Fibroblast of lung (primary cell): ENCODE data around the gene THAP4. TPM values are rescaled to one million over a fixed set of nuclear protein-coding genes. Genes with fewer than 3 reads are reported as not detected.

Experiments used
- DNase-seq, 2 donors: peaks; one replicate each; pipeline versions ENCODE4 v3.0.0 to v3.0.0-alpha.2; 2010; ENCODE audit warnings: low read depth in 2 of 2
- H2AFZ ChIP-seq: 2 replicates; pipeline ENCODE4 v1.5.1; 2012; ENCODE audit warnings: low read length, control low read depth, inconsistent platforms
- H3K27ac ChIP-seq: 2 replicates; pipeline ENCODE4 v1.5.1; 2011; ENCODE audit warnings: low read length, control low read depth; ENCODE audit not compliant: insufficient read depth
- H3K27me3 ChIP-seq: 2 replicates; pipeline ENCODE4 v1.5.1; 2011; ENCODE audit warnings: mild to moderate bottlenecking, low read length; ENCODE audit not compliant: control insufficient read depth, insufficient read depth
- H3K36me3 ChIP-seq: 2 replicates; pipeline ENCODE4 v1.5.1; 2011; ENCODE audit warnings: low read length; ENCODE audit not compliant: control insufficient read depth, insufficient read depth
- H3K4me1 ChIP-seq: 2 replicates; pipeline ENCODE4 v1.5.1; 2011; ENCODE audit warnings: low read length; ENCODE audit not compliant: control insufficient read depth, insufficient read depth; ENCODE audit errors: extremely low read depth
- H3K4me2 ChIP-seq: 2 replicates; pipeline ENCODE4 v1.5.1; 2011; ENCODE audit warnings: low read length, control low read depth; ENCODE audit not compliant: insufficient read depth; ENCODE audit errors: extremely low read depth
- H3K4me3 ChIP-seq, 4 experiments: fragments of 200-600 bp in 1 of 4; sonication (generic) in 1 of 4; replicated peaks in 1 of 4; 2 replicates each; pipeline ENCODE4 v1.5.1; 2011 to 2016; ENCODE audit warnings: low read length in 4 of 4, low read depth in 3 of 4, mild to moderate bottlenecking in 3 of 4, control low read depth in 2 of 4, inconsistent platforms in 1 of 4, mixed read lengths in 1 of 4; ENCODE audit not compliant: insufficient read depth in 1 of 4; ENCODE audit errors: control extremely low read depth in 1 of 4
- H3K79me2 ChIP-seq: 2 replicates; pipeline ENCODE4 v1.5.1; 2012; ENCODE audit warnings: mild to moderate bottlenecking, low read length, inconsistent platforms; ENCODE audit not compliant: control insufficient read depth, insufficient read depth
- H3K9ac ChIP-seq: 2 replicates; pipeline ENCODE4 v1.5.1; 2011; ENCODE audit warnings: mild to moderate bottlenecking, low read length, control low read depth; ENCODE audit not compliant: insufficient read depth
- H3K9me3 ChIP-seq: 2 replicates; pipeline ENCODE4 v1.5.1; 2012; ENCODE audit warnings: low read depth, low read length; ENCODE audit not compliant: control insufficient read depth, insufficient read depth
- H4K20me1 ChIP-seq: 2 replicates; pipeline ENCODE4 v1.5.1; 2011; ENCODE audit warnings: low read length; ENCODE audit not compliant: control insufficient read depth, insufficient read depth; ENCODE audit errors: extremely low read depth
- EZH2 ChIP-seq: IDR thresholded peaks from 2 replicates; pipeline ENCODE4 v1.5.1; 2012; ENCODE audit warnings: low read length, control low read depth, mild to moderate bottlenecking; ENCODE audit errors: missing control alignments
- polyA plus RNA-seq, 2 donors: library from polyadenylated mRNA; depleted of rRNA in 1 of 2; stranded (reverse) in 1 of 2; unstranded in 1 of 2; fragments of >200 nt; gene quantifications; 2 replicates each; pipeline ENCODE4 v1.2.1, GENCODE V29; 2011 to 2012; ENCODE audit warnings: missing spikeins in 1 of 2
- total RNA-seq: library from RNA; depleted of rRNA; stranded (reverse); fragments of >200 nt; gene quantifications from 2 replicates; pipeline ENCODE4 v1.2.1, GENCODE V29; 2014
- TF ChIP-seq, protein P1 (sequence below), 2 donors: IDR thresholded peaks in 1 of 2; conservative IDR thresholded peaks in 1 of 2; 1 replicate in 1 of 2; 2 replicates in 1 of 2; pipeline ENCODE4 v1.5.1; 2011 to 2012; ENCODE audit warnings: low read length in 2 of 2, control low read depth in 1 of 2, inconsistent platforms in 1 of 2, low read depth in 1 of 2, mild to moderate bottlenecking in 1 of 2

THAP4 gene
- total and polyA plus RNA-seq, 2 donors (not counting 1 experiment from before 2014, with no cell fraction given), result 19.3 to 47.7 TPM

DNA sequence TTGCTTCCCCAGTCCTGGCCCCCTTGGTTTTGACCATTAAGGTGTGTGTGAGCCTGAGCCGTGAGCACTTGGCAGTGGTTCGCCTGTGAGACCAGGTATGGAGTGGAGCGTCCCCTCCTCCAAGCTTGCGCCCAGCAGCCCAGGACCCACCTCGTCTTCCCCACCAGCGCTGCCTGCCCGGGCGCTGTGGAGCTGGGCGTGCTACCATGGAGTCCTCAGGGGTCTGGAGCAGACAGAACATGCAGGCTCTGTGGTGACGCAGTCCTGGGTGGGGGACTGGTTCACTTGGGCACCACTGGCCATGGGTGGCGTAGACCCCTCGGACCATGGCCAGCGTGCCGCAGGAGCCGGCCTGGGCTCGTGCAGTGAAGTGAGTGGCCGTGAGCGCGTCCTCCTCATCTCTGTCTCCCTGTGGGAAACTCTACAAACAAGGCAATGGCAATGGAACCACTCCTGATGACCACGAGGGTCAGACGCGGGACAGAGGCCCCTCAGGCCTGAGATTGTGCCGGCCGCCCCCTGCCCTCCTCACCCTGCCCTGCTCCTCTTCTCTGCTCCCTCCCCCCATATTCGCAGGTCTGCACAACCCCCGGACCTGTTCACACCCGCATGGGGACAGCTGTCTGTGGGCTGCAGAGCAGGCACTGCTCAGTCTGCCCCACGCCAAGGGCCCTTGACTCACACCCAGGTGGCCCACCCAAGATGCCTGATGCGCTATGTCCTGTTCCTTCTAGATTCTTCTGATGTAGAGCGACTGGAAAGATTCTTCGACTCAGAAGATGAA, 34.7 kb upstream of the THAP4 start:
- Histone ChIP-seq H3K79me2 (no peaks in the 10 kb centered on the region), H3K9ac (no peak overlapping the region), H3K4me3 (no peak overlapping the region), H3K9me3 (no peaks in the 10 kb centered on the region), H3K36me3 (peaks cover 36% of the 10 kb centered on the region), H3K27ac (no peak overlapping the region), H3K4me1 (no peaks in the 10 kb centered on the region), H3K4me2 (no peak overlapping the region), H3K27me3 (no peaks in the 10 kb centered on the region), H2AFZ (no peak overlapping the region), H4K20me1 (no peaks in the 10 kb centered on the region)
- TF ChIP-seq, protein P1, sequence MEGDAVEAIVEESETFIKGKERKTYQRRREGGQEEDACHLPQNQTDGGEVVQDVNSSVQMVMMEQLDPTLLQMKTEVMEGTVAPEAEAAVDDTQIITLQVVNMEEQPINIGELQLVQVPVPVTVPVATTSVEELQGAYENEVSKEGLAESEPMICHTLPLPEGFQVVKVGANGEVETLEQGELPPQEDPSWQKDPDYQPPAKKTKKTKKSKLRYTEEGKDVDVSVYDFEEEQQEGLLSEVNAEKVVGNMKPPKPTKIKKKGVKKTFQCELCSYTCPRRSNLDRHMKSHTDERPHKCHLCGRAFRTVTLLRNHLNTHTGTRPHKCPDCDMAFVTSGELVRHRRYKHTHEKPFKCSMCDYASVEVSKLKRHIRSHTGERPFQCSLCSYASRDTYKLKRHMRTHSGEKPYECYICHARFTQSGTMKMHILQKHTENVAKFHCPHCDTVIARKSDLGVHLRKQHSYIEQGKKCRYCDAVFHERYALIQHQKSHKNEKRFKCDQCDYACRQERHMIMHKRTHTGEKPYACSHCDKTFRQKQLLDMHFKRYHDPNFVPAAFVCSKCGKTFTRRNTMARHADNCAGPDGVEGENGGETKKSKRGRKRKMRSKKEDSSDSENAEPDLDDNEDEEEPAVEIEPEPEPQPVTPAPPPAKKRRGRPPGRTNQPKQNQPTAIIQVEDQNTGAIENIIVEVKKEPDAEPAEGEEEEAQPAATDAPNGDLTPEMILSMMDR (conservative IDR thresholded peaks at IDR 0.05 in 1 of 2, IDR thresholded peaks at IDR 0.05 in 1 of 2; ENCODE audit: low read depth in 1 of 2, low read length in 2 of 2), result no peak
- no peak for TF ChIP-seq EZH2
- DNase-seq, result no peak

DNA sequence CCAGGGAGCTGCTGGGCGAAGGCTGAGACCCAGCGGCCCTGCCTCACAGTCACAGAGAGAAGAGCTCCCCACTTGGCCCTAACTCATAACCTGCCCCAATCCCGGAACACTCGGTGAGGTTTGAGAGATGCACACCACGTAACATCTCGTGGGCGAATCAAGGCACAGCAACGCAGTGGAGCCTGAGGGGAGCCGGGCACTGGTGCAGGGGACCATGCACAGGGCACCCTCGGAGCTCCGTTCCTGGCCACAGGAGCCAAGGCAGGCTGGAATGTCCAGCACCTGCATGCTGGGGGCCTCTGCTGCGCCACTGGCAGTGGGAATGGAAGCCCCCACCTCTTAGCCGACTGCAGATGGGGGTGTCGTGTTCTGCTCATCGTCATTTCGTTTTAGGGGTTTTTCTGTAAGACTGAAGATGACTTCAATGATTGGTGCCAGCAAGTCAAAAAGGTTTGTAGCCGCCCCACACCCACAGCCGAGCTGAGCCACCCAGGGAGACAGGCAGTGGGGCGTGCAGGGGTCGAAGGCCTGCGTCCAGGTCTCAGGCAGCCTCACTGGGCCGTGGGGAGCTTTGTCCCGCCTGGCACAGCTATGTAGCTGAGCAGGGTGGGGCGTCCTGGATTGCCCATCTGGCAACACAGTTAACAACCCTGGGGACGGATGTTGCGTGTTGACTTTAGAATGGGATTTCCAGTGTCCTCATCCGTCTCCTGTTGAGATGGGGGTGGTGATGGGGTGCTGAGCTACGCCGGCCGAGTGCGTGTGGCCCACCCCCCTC, 33.6 kb upstream of the THAP4 start:
- H3K79me2 ChIP-seq, result no peaks in the 10 kb centered on the region
- H3K9ac ChIP-seq, result no peak overlapping the region
- no peak overlapping the region for H3K4me3 ChIP-seq
- no peak overlapping the region for H2AFZ ChIP-seq
- no peaks in the 10 kb centered on the region for H3K27me3 ChIP-seq
- H3K4me2 ChIP-seq, result no peak overlapping the region
- no peaks in the 10 kb centered on the region for H3K9me3 ChIP-seq
- H3K36me3 ChIP-seq, result peaks cover 35% of the 10 kb centered on the region
- H3K4me1 ChIP-seq, result peaks cover 4% of the 10 kb centered on the region
- no peaks in the 10 kb centered on the region for H4K20me1 ChIP-seq
- DNase-seq, result no peak
- no peak overlapping the region for H3K27ac ChIP-seq
- TF ChIP-seq, protein P1 (conservative IDR thresholded peaks at IDR 0.05 in 1 of 2, IDR thresholded peaks at IDR 0.05 in 1 of 2; ENCODE audit: low read depth in 1 of 2, low read length in 2 of 2), result no peak
- TF ChIP-seq EZH2, result no peak

DNA sequence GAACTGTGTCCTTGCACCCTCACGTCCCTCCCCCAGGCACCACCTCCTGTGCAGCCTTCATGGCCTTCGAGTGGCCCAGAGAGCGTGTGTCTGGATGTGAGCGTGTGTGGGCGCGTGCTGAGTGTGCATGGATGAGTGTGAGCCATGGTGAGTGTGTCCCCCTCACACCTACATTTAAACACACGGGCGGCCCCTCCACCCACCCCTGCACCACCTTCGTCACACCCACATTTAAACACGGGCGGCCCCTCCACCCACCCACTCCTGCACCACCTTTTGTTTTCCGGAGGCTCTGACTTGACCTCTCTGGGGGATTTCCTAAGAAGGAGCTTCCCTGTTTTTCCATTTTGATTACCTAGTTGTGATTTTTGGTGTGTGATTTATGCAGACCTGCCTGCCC, 31.9 kb upstream of the THAP4 start:
- TF ChIP-seq EZH2, result no peak
- TF ChIP-seq, protein P1 (conservative IDR thresholded peaks at IDR 0.05 in 1 of 2, IDR thresholded peaks at IDR 0.05 in 1 of 2; ENCODE audit: low read depth in 1 of 2, low read length in 2 of 2), result no peak
- H3K36me3 ChIP-seq, result peaks cover 35% of the 10 kb centered on the region
- H3K4me3 ChIP-seq, result no peak overlapping the region

More for the DNA sequence above, 31.9 kb upstream of the THAP4 start:
- Histone ChIP-seq H2AFZ (no peak overlapping the region), H3K79me2 (no peaks in the 10 kb centered on the region), H3K27me3 (no peaks in the 10 kb centered on the region), H4K20me1 (no peaks in the 10 kb centered on the region), H3K9me3 (no peaks in the 10 kb centered on the region), H3K4me2 (no peak overlapping the region), H3K4me1 (peaks cover 10% of the 10 kb centered on the region), H3K9ac (no peak overlapping the region), H3K27ac (no peak overlapping the region)
- DNase-seq, result no peak
